ENCODE data around the gene HUNK. TPM values are rescaled to one million over a fixed set of nuclear protein-coding genes. Genes with fewer than 3 reads are reported as not detected.

The HUNK gene
- total RNA-seq, 1 donor from 2014 or later = 0.43 TPM

DNA sequence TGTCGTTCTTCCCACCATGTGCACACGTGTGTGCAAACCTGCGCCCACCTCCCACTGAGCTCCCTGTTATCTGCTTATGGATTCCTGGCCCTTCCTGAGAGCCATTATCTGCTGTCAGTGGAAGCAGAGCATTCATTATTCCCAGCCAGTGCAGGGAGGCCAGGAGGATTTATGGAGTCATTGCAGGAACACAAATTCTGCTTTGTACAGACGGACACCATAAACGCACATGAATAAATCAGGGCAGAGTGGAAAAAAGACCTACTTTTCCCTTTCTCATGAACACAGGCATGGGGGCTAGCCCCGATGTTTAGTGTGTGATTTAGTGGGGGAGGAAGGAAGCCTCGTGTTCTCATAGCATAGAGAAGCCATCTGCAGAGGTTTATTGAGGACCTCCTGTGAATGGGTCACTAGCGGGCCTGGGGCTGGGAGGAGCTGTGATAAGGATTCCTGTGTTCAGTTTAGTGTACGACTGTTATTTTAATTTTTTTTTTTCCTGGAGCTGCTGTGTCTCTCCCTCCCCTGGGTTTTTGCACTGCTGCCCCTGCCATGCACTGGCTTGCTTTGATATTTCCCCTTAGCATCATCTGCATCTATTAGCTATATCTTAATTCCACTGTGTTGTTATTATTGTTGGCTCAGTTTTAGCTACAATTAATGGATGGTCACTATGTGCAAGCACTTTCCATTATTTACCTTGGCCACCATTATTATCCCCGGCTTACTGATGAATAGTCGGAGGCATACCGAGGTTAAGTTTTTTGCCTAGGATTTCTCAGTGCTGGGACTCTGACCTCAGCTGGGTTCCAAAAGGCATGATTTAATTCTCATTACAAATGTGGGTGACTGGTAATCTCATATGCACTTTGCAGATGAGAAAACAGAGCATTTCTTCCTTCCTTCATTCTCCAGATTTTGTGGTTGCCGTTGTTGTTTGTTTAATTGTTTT lies 33.0 kb downstream of the HUNK start:
- H3K4me3 Mint-ChIP-seq (ENCODE audit: low read depth) = no peak overlapping the region
- peaks cover 19% of the 10 kb centered on the region for H3K27me3 Mint-ChIP-seq (ENCODE audit: low read depth)
- DNase-seq (ENCODE audit: low spot score) = no peak
- no peaks in the 10 kb centered on the region for H3K36me3 Mint-ChIP-seq (ENCODE audit: low read depth)
- no peak overlapping the region for H3K27ac Mint-ChIP-seq
- no peaks in the 10 kb centered on the region for H3K9me3 Mint-ChIP-seq
- intact Hi-C loops (cut with micrococcal nuclease) = no loop called here
- no peaks in the 10 kb centered on the region for H3K4me1 Mint-ChIP-seq (ENCODE audit: low read depth)

DNA sequence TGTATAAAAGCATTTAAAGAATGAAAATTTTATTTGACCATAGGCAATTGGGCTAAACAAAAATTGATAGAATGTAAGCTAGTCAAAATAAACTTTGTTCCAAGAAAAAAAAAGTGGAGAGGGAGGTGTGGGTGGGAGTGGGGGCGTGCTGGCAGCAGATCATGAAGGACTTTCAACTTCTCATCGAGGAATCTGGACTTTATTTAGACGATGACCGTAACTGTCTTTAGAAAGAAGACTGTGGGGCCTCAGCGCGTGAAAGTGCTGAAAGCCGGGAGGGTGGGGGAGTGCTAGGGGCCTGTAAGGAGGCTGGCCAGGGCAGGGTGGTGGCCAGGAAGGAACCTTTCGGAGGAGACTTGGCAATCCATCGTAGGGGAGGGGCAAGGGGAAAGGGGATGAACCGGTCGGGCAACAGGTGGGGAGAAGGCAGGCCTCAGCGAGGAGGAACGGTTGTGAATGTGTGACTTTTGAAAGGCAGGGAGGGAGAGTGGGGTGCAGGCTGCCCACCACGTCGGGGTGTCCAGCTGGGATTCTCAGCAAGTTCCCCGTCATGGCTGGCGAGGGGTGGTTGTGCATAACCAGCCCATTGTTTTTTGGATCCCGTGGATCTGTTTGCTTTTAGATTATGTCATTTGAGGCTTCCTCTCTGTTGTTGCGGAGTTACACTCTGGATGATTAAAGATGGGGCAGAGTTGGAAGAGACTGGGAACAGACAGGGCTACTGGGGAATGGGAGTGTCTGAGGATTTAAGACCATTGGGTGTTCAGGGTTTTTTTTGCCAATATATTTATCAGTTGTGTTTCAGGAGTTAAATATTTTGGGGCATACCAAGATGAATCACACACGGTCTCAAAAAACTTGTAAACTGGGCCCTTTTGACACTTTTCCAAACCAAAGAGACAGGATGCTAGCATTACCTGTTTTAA lies 35.5 kb downstream of the HUNK start:
- Mint-ChIP-seq H3K36me3 (ENCODE audit: low read depth) (no peaks in the 10 kb centered on the region), H3K9me3 (no peaks in the 10 kb centered on the region), H3K27ac (no peak overlapping the region), H3K27me3 (ENCODE audit: low read depth) (peaks cover 19% of the 10 kb centered on the region), H3K4me1 (ENCODE audit: low read depth) (no peaks in the 10 kb centered on the region), H3K4me3 (ENCODE audit: low read depth) (no peak overlapping the region)
- DNase-seq (ENCODE audit: low spot score) = no peak
- intact Hi-C loops (cut with micrococcal nuclease) = no loop called here

DNA sequence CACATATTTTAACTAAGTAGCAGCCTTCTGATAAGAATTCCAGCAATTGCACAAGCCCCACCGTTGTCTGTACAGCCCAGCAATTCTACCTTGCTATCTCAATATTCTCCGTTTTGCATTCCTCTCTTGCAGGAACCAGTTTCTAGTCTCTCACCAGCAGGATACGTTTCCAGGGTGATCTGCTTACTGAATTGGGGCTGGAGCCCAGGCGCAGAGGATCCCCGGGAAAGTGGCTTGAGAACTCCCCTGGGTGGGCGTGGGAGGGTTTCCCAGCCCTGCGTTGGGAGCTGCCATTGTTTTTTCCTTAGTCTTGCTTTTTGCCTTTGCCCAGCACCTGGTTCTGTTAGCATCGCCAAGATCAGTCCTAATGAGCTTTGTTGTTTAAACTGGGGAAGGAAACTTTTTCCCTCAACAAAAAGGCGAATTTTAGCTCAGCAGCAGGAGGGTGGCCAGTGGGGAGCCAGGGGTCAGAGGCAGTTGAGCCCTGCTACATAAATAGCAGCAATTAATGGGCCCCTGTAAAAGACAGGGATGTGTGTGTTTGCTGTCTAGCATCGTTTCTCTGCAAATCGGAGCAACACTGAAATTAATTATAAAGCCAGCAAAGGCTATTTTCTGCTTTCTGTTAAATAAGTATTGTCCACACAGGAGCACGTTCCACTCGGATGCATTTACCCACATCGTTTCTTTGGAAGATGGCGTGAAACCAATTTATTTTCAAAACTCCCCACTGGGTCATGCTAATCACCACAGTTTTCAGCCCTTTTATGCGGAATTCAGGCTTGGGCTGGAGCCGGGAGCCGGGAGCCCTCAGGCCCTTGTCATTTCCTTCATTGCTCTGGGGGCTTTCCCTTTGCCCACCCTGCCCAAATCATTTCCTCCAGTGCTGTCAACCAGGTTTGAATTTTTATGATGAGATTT lies 36.6 kb downstream of the HUNK start:
- no peak overlapping the region for H3K4me3 Mint-ChIP-seq (ENCODE audit: low read depth)
- H3K27me3 Mint-ChIP-seq (ENCODE audit: low read depth) = peaks cover 19% of the 10 kb centered on the region
- no peak overlapping the region for H3K27ac Mint-ChIP-seq
- no peaks in the 10 kb centered on the region for H3K36me3 Mint-ChIP-seq (ENCODE audit: low read depth)
- H3K4me1 Mint-ChIP-seq (ENCODE audit: low read depth) = no peaks in the 10 kb centered on the region
- H3K9me3 Mint-ChIP-seq = no peaks in the 10 kb centered on the region
- no peak for DNase-seq (ENCODE audit: low spot score)
- intact Hi-C loops (cut with micrococcal nuclease) = no loop called here

DNA sequence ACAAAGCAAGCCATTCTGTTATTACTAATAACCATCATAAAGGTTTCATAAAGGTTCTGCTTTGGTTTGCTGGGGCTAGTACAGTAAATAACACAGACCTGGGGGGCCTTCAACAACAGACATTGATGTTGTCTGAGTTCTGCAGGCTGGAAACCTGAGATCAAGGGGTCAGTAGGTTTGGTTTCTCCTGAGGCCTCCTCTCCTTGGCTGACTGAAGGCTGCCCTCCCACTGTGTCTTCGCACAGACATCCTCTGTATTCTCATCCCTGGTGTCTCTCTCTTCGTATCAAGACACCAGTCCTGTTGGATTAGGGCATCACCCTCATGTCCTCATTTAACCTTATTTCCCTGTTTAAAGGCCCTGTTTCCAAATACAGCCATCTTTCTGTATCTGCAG lies 37.3 kb downstream of the HUNK start:
- Mint-ChIP-seq H3K4me1 (ENCODE audit: low read depth) (no peaks in the 10 kb centered on the region), H3K27ac (no peak overlapping the region), H3K4me3 (ENCODE audit: low read depth) (no peak overlapping the region), H3K9me3 (no peaks in the 10 kb centered on the region), H3K27me3 (ENCODE audit: low read depth) (peaks cover 19% of the 10 kb centered on the region), H3K36me3 (ENCODE audit: low read depth) (no peaks in the 10 kb centered on the region)
- DNase-seq (ENCODE audit: low spot score) = no peak
- intact Hi-C loops (cut with micrococcal nuclease) = no loop called here

DNA sequence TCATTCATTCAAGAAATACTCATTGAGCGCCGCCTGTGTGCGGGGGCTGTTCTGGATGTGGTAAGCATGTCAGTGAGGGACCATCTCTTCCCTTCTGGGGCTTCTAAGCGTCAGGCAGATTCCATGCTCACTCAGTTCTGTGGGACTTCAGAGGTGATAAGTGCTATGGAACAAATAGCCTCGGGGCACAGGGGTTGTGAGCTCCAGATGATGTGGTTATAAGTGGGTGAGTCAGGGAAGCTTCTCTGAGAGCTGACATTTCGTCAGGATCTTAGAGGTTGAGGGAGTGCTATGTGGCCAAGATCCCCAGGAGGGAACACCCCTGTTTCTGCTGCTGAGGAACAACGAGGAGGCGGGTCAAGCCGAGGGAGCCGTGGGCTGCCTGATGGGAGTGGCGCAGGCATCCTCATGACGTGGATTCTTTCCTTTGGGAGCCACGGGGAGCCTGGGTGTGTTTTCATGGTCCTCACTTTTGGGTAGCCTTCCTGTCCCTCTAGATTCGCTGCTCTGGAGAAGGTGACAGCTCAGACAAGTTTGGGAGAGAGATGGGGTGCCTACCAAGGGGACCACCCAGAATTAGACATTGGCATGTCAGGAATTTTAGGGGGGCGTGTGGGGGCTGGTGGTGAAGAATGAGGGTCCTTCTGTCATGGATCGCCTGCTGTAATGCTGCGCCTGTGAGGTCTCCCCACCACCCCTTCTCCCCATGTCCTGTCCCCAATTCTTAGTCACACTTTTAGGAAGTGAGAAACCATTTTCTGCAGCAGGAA lies 38.5 kb downstream of the HUNK start:
- Mint-ChIP-seq H3K27me3 (ENCODE audit: low read depth) (peaks cover 18% of the 10 kb centered on the region), H3K36me3 (ENCODE audit: low read depth) (no peaks in the 10 kb centered on the region), H3K4me1 (ENCODE audit: low read depth) (no peaks in the 10 kb centered on the region), H3K27ac (no peak overlapping the region), H3K9me3 (no peaks in the 10 kb centered on the region), H3K4me3 (ENCODE audit: low read depth) (no peak overlapping the region)
- no peak for DNase-seq (ENCODE audit: low spot score)
- intact Hi-C loops (cut with micrococcal nuclease) = no loop called here

DNA sequence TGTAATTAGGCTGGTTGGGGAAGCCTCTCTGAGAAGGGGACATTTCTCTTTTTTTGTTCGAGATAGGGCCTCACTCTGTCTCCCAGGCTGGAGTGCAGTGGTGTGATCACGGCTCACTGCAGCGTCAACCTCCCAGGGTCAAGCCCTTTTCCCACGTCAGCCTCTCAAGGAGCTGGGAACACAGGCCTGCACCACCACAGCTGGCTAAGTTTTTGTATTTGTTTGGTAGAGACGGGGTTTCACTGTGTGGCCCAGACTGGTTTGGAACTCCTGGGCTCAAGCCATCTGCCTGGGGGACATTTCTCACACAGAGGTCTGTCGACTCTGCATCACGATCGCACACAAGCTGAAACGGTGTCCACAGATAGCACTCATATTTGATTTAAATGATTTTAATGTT lies 39.7 kb downstream of the HUNK start:
- Mint-ChIP-seq H3K36me3 (ENCODE audit: low read depth) (no peaks in the 10 kb centered on the region), H3K4me1 (ENCODE audit: low read depth) (no peaks in the 10 kb centered on the region), H3K9me3 (no peaks in the 10 kb centered on the region), H3K27ac (no peak overlapping the region), H3K27me3 (ENCODE audit: low read depth) (peaks cover 15% of the 10 kb centered on the region), H3K4me3 (ENCODE audit: low read depth) (no peak overlapping the region)
- no peak for DNase-seq (ENCODE audit: low spot score)
- intact Hi-C loops (cut with micrococcal nuclease) = no loop called here

DNA sequence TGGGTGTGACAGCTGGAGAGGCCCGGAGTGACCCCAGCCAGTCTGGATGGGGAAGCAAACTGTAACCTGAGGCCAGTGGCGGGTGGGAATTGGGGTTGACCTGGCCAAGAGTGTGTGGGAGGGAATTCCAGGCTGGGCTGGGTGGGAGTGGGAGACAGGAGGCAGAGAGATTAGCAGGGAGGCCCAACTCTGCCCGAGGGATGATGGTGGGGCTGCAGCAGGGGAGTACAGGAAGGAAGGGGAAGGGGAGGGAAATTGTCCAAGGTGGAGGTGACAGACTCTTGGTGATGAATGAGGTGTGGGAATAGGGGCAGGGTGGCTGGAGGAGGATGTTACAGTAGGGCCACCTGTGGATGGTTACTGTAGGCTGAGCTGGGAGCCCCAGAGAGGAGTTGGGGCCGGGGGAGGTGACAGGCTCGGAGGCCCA lies 40.4 kb downstream of the HUNK start:
- intact Hi-C loops (cut with micrococcal nuclease) = no loop called here
- Mint-ChIP-seq H3K4me3 (ENCODE audit: low read depth) (no peak overlapping the region), H3K9me3 (no peaks in the 10 kb centered on the region), H3K36me3 (ENCODE audit: low read depth) (no peaks in the 10 kb centered on the region), H3K27me3 (ENCODE audit: low read depth) (peaks cover 11% of the 10 kb centered on the region), H3K27ac (no peak overlapping the region), H3K4me1 (ENCODE audit: low read depth) (no peaks in the 10 kb centered on the region)
- no peak for DNase-seq (ENCODE audit: low spot score)

DNA sequence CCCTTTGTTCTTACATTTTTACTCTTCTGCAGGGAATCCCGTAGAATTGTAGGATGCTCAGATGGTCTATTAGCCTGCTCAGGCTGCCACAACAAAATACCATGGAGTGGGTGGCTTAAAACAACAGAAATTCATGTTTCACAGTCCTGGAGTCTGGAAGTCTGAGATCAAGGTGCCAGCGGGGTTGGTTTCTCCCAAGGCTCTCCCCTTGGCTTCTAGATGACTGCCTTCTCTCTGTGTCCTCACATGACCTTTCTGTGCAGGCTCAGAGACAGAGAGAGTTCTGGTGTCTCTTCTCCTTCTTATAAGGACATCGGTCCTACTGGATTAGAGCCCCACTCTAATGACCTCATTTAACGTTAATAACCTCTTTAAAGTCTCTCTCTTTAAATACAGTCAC lies 41.7 kb downstream of the HUNK start:
- no peaks in the 10 kb centered on the region for H3K36me3 Mint-ChIP-seq (ENCODE audit: low read depth)
- DNase-seq (ENCODE audit: low spot score) = no peak
- H3K27ac Mint-ChIP-seq = no peak overlapping the region
- H3K4me3 Mint-ChIP-seq (ENCODE audit: low read depth) = no peak overlapping the region
- no peaks in the 10 kb centered on the region for H3K9me3 Mint-ChIP-seq
- H3K4me1 Mint-ChIP-seq (ENCODE audit: low read depth) = no peaks in the 10 kb centered on the region
- intact Hi-C loops (cut with micrococcal nuclease) = no loop called here
- no peaks in the 10 kb centered on the region for H3K27me3 Mint-ChIP-seq (ENCODE audit: low read depth)

DNA sequence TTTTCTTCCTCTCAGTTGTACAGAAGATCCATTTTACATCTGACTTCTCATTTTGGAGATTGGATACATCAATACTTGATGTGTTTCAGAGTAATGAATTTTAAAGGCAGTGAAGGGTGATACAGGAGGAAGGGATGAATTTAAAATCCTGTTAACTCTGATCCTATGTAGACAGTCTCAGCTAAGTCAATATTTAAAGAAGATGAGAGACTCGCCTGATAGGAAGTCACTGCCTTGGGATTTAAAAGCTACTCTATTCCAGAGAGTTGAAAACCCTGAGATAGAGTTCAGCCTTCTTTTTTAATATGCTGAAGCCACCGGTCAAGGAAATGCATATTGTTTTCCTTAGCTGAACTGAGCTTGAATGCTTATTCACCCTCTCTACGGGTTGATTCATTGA lies 42.7 kb downstream of the HUNK start:
- Mint-ChIP-seq H3K36me3 (ENCODE audit: low read depth) (no peaks in the 10 kb centered on the region), H3K4me1 (ENCODE audit: low read depth) (no peaks in the 10 kb centered on the region), H3K27ac (no peak overlapping the region), H3K27me3 (ENCODE audit: low read depth) (no peaks in the 10 kb centered on the region), H3K4me3 (ENCODE audit: low read depth) (no peak overlapping the region), H3K9me3 (no peaks in the 10 kb centered on the region)
- intact Hi-C loops (cut with micrococcal nuclease) = no loop called here
- DNase-seq (ENCODE audit: low spot score) = no peak

DNA sequence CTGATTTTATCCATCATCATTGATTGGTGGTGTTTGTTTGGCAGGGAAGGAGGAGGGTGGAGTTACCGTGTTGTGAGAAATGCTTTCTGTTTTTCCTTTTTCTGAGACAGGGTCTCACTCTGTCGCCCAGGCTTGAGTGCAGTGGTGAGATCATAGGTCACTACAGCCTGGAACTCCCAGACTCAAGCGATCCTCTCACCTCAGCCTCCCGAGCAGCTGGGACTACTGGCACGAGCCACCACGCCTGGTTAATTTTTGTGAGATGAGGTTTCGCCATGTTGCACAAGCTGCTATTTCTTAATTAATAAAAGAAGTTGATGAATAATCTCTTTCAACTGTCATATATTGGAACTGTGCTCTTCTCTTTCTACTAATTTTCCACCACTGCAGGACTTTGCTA lies 44.3 kb downstream of the HUNK start:
- Mint-ChIP-seq H3K4me3 (ENCODE audit: low read depth) (no peak overlapping the region), H3K4me1 (ENCODE audit: low read depth) (no peaks in the 10 kb centered on the region), H3K27me3 (ENCODE audit: low read depth) (no peaks in the 10 kb centered on the region), H3K27ac (no peak overlapping the region), H3K9me3 (no peaks in the 10 kb centered on the region), H3K36me3 (ENCODE audit: low read depth) (no peaks in the 10 kb centered on the region)
- DNase-seq (ENCODE audit: low spot score) = no peak
- intact Hi-C loops (cut with micrococcal nuclease) = no loop called here

DNA sequence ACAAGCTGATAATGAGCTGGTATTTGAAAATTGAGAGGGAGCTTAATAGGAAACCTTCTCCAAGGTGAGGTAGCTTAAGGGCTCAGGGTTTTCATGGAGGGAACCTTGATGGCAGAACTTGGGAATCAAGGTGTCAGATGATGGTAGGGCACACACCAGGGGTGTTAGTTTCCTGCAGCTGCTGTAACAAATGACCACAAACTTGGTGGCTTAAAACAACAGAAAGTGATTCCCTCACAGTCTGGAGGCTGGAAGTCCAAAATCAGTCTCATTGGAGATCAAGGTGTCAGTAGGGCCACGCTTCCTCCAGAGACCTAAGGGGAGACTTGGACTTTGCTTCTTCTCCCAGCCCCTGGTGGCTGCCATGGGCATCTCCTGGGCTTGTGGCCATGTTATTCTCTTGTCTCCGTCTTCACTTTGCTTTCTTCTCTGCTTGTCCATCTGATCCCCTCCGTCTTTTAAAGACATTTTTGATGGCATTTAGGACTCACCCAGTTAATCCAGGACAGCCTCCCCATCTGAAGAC lies 45.5 kb downstream of the HUNK start:
- H3K27me3 Mint-ChIP-seq (ENCODE audit: low read depth) = no peaks in the 10 kb centered on the region
- H3K9me3 Mint-ChIP-seq = no peaks in the 10 kb centered on the region
- no peak overlapping the region for H3K27ac Mint-ChIP-seq
- no peaks in the 10 kb centered on the region for H3K36me3 Mint-ChIP-seq (ENCODE audit: low read depth)
- H3K4me1 Mint-ChIP-seq (ENCODE audit: low read depth) = no peaks in the 10 kb centered on the region
- no peak overlapping the region for H3K4me3 Mint-ChIP-seq (ENCODE audit: low read depth)
- DNase-seq (ENCODE audit: low spot score) = no peak
- intact Hi-C loops (cut with micrococcal nuclease) = no loop called here

Measured in activated T-helper 2 cell treated with anti-CD3 and anti-CD28 coated beads, Interferon-gamma antibody, Interleukin-2, Interleukin-4, amounts not matched to agents 10 μg/mL and 5 μg/mL and 100 μg/mL, durations not matched to agents 14 hours and 24 hours and 36 hours (primary cell).